Osteocyte (in vitro differentiated cells): Measurements from ENCODE around the gene DMKN. TPM values are rescaled to one million over a fixed set of nuclear protein-coding genes. Genes with fewer than 3 reads are reported as not detected.

Experiments used
- DNase-seq: peaks from one replicate; pipeline ENCODE4 v3.0.0; 2021; ENCODE audit warnings: mixed read lengths; ENCODE audit not compliant: unreplicated experiment; ENCODE audit errors: extremely low spot score
- H3K27ac Mint-ChIP-seq: one replicate; pipeline ENCODE4 v1.8.0; 2021; ENCODE audit warnings: mild to moderate bottlenecking, mixed read lengths; ENCODE audit not compliant: unreplicated experiment
- H3K27me3 Mint-ChIP-seq: one replicate; pipeline ENCODE4 v1.8.0; 2021; ENCODE audit warnings: mixed read lengths; ENCODE audit not compliant: unreplicated experiment
- H3K36me3 Mint-ChIP-seq: one replicate; pipeline ENCODE4 v1.8.0; 2021; ENCODE audit warnings: mixed read lengths; ENCODE audit not compliant: unreplicated experiment
- H3K4me1 Mint-ChIP-seq: one replicate; pipeline ENCODE4 v1.8.0; 2021; ENCODE audit warnings: mixed read lengths; ENCODE audit not compliant: unreplicated experiment
- H3K4me3 Mint-ChIP-seq: one replicate; pipeline ENCODE4 v1.8.0; 2021; ENCODE audit warnings: mild to moderate bottlenecking, moderate library complexity, mixed read lengths; ENCODE audit not compliant: unreplicated experiment
- H3K9me3 Mint-ChIP-seq: one replicate; pipeline ENCODE4 v1.8.0; 2021; ENCODE audit warnings: mixed read lengths; ENCODE audit not compliant: unreplicated experiment
- total RNA-seq: library from RNA; stranded (reverse); gene quantifications from 2 replicates; pipeline ENCODE4 v1.2.1, GENCODE V29; 2021
- TF ChIP-seq, protein P1 (sequence below): fragments of 200-600 bp; sonication (generic); IDR thresholded peaks from 2 replicates; pipeline ENCODE4 v1.5.0; 2021; ENCODE audit warnings: antibody characterized with exemption, mild to moderate bottlenecking, moderate library complexity

Gene DMKN
- total RNA-seq, 1 donor from 2014 or later: not detected

DNA sequence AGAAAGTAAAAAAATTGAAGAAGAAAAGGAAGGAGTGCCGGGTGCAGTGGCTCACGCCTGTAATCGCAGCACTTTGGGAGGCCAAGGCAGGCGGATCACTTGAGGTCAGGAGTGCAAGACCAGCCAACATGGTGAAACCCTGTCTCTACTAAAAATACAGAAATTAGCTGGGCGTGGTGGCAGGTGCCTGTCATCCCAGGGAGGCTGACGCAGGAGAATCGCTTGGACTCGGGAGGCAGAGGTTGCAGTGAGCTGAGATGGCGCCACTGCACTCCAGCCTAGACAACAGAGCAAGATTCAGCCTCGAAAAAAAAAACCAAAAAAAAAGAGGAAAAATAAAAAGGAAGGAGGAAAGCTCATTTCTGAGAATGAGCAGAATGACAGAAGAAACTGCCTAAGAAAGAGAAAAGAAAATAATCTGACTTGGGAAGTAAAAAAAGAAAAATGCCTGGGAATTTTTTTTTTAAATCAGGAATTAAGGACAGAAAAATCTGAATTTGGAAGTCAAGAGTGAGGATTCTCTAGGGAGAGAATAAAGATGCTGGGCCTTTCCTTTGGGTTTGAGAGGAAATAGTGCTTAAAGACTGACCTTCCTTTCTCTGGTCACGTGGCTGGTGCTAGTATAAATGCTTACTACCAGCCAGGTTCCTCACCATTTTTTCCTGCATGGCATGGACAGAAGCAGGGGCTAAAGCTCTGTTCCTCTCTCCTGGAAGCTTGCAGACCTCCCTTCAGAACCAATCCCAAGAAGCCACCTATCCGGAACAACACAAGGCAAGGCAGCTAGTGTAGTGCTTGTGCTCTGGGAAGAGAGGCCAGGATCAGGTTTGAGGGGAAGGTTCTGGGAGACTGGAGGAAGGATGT, 65.6 kb downstream of the DMKN start, which contains the start of gene FFAR2:
FFAR2 (plus strand) TSS at position 652 of the 864 bp plus-strand sequence. CDS start 1,458 bp downstream, outside the sequence.
- Mint-ChIP-seq H3K36me3 (no peaks in the 10 kb centered on the region), H3K27ac (no peak within 1 kb of the TSS), H3K9me3 (no peaks in the 10 kb centered on the region), H3K4me3 (no peak within 1 kb of the TSS), H3K27me3 (peaks cover 11% of the 10 kb centered on the region), H3K4me1 (no peaks in the 10 kb centered on the region)
- DNase-seq: no peak
- TF ChIP-seq, protein P1, sequence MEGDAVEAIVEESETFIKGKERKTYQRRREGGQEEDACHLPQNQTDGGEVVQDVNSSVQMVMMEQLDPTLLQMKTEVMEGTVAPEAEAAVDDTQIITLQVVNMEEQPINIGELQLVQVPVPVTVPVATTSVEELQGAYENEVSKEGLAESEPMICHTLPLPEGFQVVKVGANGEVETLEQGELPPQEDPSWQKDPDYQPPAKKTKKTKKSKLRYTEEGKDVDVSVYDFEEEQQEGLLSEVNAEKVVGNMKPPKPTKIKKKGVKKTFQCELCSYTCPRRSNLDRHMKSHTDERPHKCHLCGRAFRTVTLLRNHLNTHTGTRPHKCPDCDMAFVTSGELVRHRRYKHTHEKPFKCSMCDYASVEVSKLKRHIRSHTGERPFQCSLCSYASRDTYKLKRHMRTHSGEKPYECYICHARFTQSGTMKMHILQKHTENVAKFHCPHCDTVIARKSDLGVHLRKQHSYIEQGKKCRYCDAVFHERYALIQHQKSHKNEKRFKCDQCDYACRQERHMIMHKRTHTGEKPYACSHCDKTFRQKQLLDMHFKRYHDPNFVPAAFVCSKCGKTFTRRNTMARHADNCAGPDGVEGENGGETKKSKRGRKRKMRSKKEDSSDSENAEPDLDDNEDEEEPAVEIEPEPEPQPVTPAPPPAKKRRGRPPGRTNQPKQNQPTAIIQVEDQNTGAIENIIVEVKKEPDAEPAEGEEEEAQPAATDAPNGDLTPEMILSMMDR: no peak

Other genes with a start within 250 kb of the DMKN start
- gene USF2, start 244.7 kb downstream of the DMKN start, total RNA-seq: 112 and 115 TPM in 2 replicates
- 0.68 TPM in 1 of 2 replicates, not detected in the other for gene HAMP, start 231.1 kb downstream of the DMKN start, total RNA-seq
- not detected in 2 replicates for gene MAG, start 221.5 kb downstream of the DMKN start, total RNA-seq
- gene CD22, start 184.5 kb downstream of the DMKN start, total RNA-seq: not detected in 2 replicates
- not detected in 2 replicates for gene FFAR1, start 165.7 kb downstream of the DMKN start, total RNA-seq
- gene FFAR3, start 155.2 kb downstream of the DMKN start, total RNA-seq: not detected in 2 replicates
- gene GPR42, start 142.6 kb downstream of the DMKN start, total RNA-seq: not detected in 2 replicates
- not detected in 2 replicates for gene FFAR2, start 65.4 kb downstream of the DMKN start, total RNA-seq
- not detected in 2 replicates for gene KRTDAP, start 23.2 kb downstream of the DMKN start, total RNA-seq
- gene SBSN, start 14.7 kb upstream of the DMKN start, total RNA-seq: not detected in 2 replicates
- gene GAPDHS, start 19.8 kb upstream of the DMKN start, total RNA-seq: not detected in 2 replicates
- 110 and 111 TPM in 2 replicates for gene TMEM147, start 32.0 kb upstream of the DMKN start, total RNA-seq
- not detected in 2 replicates for gene ATP4A, start 50.0 kb upstream of the DMKN start, total RNA-seq
- not detected in 2 replicates for gene PMIS2, start 72.5 kb upstream of the DMKN start, total RNA-seq
- 15.0 and 16.6 TPM in 2 replicates for gene HAUS5, start 99.1 kb upstream of the DMKN start, total RNA-seq
- gene RBM42, start 115.4 kb upstream of the DMKN start, total RNA-seq: 88.9 and 95.3 TPM in 2 replicates
- 1.2 and 1.3 TPM in 2 replicates for gene ETV2, start 128.1 kb upstream of the DMKN start, total RNA-seq
- gene COX6B1, start 134.7 kb upstream of the DMKN start, total RNA-seq: 317 and 370 TPM in 2 replicates
- not detected in 2 replicates for gene UPK1A, start 152.9 kb upstream of the DMKN start, total RNA-seq
- not detected in 2 replicates for gene ZBTB32, start 190.9 kb upstream of the DMKN start, total RNA-seq
- 45.1 and 45.3 TPM in 2 replicates for gene KMT2B, start 204.4 kb upstream of the DMKN start, total RNA-seq
- 2.3 and 3.1 TPM in 2 replicates for gene IGFLR1, start 228.8 kb upstream of the DMKN start, total RNA-seq
- 35.9 and 44.9 TPM in 2 replicates for gene U2AF1L4, start 231.8 kb upstream of the DMKN start, total RNA-seq
- 71.4 and 72.6 TPM in 2 replicates for gene PSENEN, start 232.0 kb upstream of the DMKN start, total RNA-seq
- 14.1 and 15.7 TPM in 2 replicates for gene LIN37, start 234.9 kb upstream of the DMKN start, total RNA-seq
- 0.37 and 0.64 TPM in 2 replicates for gene HSPB6, start 243.4 kb upstream of the DMKN start, total RNA-seq
- gene PROSER3, start 244.5 kb upstream of the DMKN start, total RNA-seq: 19.8 and 20.9 TPM in 2 replicates